NCI-H2171 treated with DMSO at 0.1 percent for 48 hours (cell line): ENCODE results near the gene POLDIP3.
"Not testable (repeated sequence)": the region's sequence is repeated elsewhere in the genome, so short reads cannot be mapped to it uniquely, and the experiment has no call there.

Experiments
- DNase-seq: peaks from one replicate; lab custom pipeline; 2025; lab: John Stamatoyannopoulos, UW

Gene POLDIP3

GRCh38 chr22:42586381-42586780, 28.3 kb downstream of the POLDIP3 start:
- no peak for DNase-seq

- DNase-seq = no peak
Observed at GRCh38 chr22:42585096-42585495, 29.6 kb downstream of the POLDIP3 start.

- DNase-seq = no peak
Observed at GRCh38 chr22:42584364-42584940, 30.2 kb downstream of the POLDIP3 start.

GRCh38 chr22:42582987-42583386, 31.7 kb downstream of the POLDIP3 start:
- DNase-seq = no peak

GRCh38 chr22:42581762-42582716, 32.6 kb downstream of the POLDIP3 start:
- DNase-seq = peak; percentile 70

- not testable (repeated sequence) for DNase-seq
Observed at GRCh38 chr22:42581194-42581761, 33.4 kb downstream of the POLDIP3 start.

GRCh38 chr22:42580040-42580439, 34.6 kb downstream of the POLDIP3 start:
- not testable (repeated sequence) for DNase-seq

- DNase-seq = no peak
Observed at GRCh38 chr22:42577623-42578240, 37.0 kb downstream of the POLDIP3 start.

- not testable (repeated sequence) for DNase-seq
Observed at GRCh38 chr22:42577141-42577540, 37.5 kb downstream of the POLDIP3 start.

- DNase-seq = not testable (repeated sequence)
Observed at GRCh38 chr22:42575996-42576574, 38.6 kb downstream of the POLDIP3 start.

GRCh38 chr22:42574468-42574867, 40.2 kb downstream of the POLDIP3 start:
- not testable (repeated sequence) for DNase-seq

- not testable (repeated sequence) for DNase-seq
Observed at GRCh38 chr22:42574046-42574445, 40.6 kb downstream of the POLDIP3 start.

GRCh38 chr22:42571068-42571467, 43.6 kb downstream of the POLDIP3 start:
- not testable (repeated sequence) for DNase-seq

GRCh38 chr22:42570580-42570979, 44.1 kb downstream of the POLDIP3 start:
- not testable (repeated sequence) for DNase-seq

GRCh38 chr22:42567950-42568349, 46.7 kb downstream of the POLDIP3 start:
- not testable (repeated sequence) for DNase-seq

- DNase-seq = no peak
Observed at GRCh38 chr22:42565956-42566355, 48.7 kb downstream of the POLDIP3 start.

GRCh38 chr22:42564699-42565098, 50.0 kb downstream of the POLDIP3 start:
- DNase-seq = no peak

GRCh38 chr22:42563943-42564342, 50.7 kb downstream of the POLDIP3 start:
- not testable (repeated sequence) for DNase-seq

GRCh38 chr22:42562684-42563083, 52.0 kb downstream of the POLDIP3 start:
- no peak for DNase-seq

GRCh38 chr22:42562279-42562678, 52.4 kb downstream of the POLDIP3 start:
- no peak for DNase-seq

- DNase-seq = no peak
Observed at GRCh38 chr22:42561856-42562255, 52.8 kb downstream of the POLDIP3 start.

GRCh38 chr22:42560781-42561180, 53.9 kb downstream of the POLDIP3 start:
- no peak for DNase-seq
